Subcutaneous abdominal adipose tissue (tissue), 5 donors: ENCODE measurements around the gene FAM9C.
"Not testable (repeated sequence)": the region's sequence is repeated elsewhere in the genome, so short reads cannot be mapped to it uniquely, and the experiment has no call there.

Experiments
- H3K27ac ChIP-seq: one replicate; pipeline ENCODE4 v1.7.0; 2013; ENCODE audit warnings: low read depth, mild to moderate bottlenecking, inconsistent platforms, low read length, moderate library complexity
- H3K27me3 ChIP-seq, 5 donors: one replicate each; pipeline ENCODE4 v1.7.0; 2013; ENCODE audit warnings: low read length in 5 of 5, inconsistent platforms in 1 of 5; ENCODE audit not compliant: control insufficient read depth in 5 of 5, insufficient read depth in 4 of 5
- H3K36me3 ChIP-seq, 5 donors: one replicate each; pipeline ENCODE4 v1.7.0; 2013; ENCODE audit warnings: low read length in 5 of 5; ENCODE audit not compliant: control insufficient read depth in 5 of 5, insufficient read depth in 5 of 5
- H3K4me1 ChIP-seq, 5 donors: one replicate each; pipeline ENCODE4 v1.7.0; 2013; ENCODE audit warnings: low read length in 5 of 5, mild to moderate bottlenecking in 3 of 5, moderate library complexity in 1 of 5; ENCODE audit not compliant: control insufficient read depth in 5 of 5, insufficient read depth in 5 of 5
- H3K4me3 ChIP-seq, 5 donors: one replicate each; pipeline ENCODE4 v1.7.0; 2013; ENCODE audit warnings: low read length in 5 of 5, low read depth in 1 of 5
- H3K9ac ChIP-seq, 5 donors: one replicate each; pipeline ENCODE4 v1.7.0; 2013; ENCODE audit warnings: low read length in 5 of 5, mild to moderate bottlenecking in 4 of 5, moderate library complexity in 3 of 5
- H3K9me3 ChIP-seq, 5 donors: one replicate each; pipeline ENCODE4 v1.7.0; 2013; ENCODE audit warnings: low read length in 5 of 5; ENCODE audit not compliant: control insufficient read depth in 5 of 5
- donor health status: healthy.
- donor health status: healthy.
- donor health status: healthy.
- donor health status: healthy.
- donor health status: healthy.

The FAM9C gene

GRCh38 chrX:13061215-13061708 lies 16.8 kb upstream of the FAM9C start:
- not testable (repeated sequence) for H3K36me3 ChIP-seq, H3K9me3 ChIP-seq, H3K4me3 ChIP-seq, H3K4me1 ChIP-seq, H3K9ac ChIP-seq, H3K27ac ChIP-seq, H3K27me3 ChIP-seq

DNA sequence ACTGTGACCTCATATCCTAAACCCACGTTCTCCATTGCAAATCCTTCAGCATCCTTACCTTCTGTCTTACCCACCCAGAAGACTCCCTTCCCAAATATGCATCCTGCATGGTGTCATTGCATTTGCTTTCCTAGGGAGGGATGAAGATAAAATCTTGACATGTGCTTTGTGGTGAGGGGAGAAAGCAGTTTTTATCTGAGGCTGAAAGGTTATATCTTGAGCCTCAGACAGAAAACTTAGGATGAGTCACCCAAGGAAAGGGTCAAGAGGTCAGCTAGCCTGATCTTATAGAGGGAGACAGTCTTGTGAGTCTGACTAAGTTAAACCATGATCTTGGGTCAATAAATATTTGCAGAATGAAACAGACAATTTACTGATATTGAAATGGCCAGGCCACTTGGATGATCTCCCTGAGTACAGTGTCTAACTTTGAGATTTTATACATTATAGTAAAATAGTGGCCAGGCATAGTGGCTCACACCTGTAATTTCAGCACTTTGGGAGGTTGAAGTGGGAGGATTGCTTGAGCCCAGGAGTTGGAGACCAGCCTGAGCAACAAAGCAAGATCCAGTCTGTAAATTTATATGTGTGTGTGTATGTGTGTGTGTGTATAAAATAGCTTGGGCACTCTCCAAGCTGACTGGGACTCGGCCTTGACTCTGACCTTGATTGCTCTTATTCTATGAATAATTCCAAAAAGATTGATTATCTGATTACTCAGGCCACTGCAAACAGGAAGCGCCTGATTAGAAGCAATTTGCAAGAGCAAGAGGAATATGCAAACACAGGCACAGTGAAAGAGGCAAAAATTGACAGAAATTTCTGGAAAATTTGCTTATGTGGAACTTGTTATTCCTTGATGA lies 15.4 kb upstream of the FAM9C start:
- Histone ChIP-seq H3K27ac (no peak overlapping the region), H3K9ac (no peak overlapping the region), H3K36me3 (no peaks in the 10 kb centered on the region), H3K9me3 (peaks cover 0 to 4% (median 3%) of the 10 kb centered on the region in 5 donors), H3K27me3 (no peaks in the 10 kb centered on the region), H3K4me3 (no peak overlapping the region), H3K4me1 (peaks cover 0 to 11% (median 2%) of the 10 kb centered on the region in 5 donors)

DNA sequence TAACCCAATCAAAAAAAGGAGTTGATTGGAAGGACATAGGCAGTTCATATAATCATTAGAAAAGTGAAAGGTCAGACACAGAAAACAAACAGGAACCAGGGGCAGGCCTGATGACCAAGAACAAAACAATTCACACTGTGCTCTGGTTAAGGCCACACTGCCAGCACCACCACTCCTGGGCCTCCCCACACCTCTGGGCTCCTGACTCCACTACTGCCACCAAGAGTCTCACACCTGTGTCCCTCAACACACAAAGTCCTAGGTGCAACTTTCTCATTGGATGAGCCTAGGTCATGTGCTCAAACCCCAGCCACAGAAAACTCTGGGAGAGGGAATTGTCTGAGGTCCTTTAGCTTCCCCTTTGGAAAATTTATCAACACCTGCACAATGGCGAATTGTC lies 11.1 kb upstream of the FAM9C start:
- Histone ChIP-seq H3K9ac (no peak overlapping the region), H3K4me1 (peaks cover 0 to 18% (median 2%) of the 10 kb centered on the region in 5 donors), H3K27me3 (no peaks in the 10 kb centered on the region), H3K27ac (no peak overlapping the region), H3K9me3 (peaks cover 0 to 3% (median 0%) of the 10 kb centered on the region in 5 donors), H3K4me3 (no peak overlapping the region), H3K36me3 (no peaks in the 10 kb centered on the region)

DNA sequence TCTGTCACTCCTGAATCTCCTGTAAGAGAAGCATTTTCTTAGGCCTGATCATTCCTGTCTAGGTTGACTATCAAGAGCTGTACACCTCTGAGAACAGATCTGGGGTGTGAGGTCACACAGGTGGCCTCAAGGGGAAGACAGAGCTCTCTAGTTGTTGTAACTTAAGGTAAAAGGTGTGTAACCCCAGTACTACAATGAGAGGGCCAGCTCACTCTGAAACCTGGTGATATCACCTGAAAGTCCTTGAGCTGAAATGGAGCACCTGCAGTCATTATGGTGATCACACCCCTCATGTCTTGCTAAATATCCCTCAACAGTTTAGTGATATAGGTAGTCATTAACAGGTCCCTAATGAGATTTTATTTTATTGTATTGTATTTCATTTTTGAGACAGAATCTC lies 8.8 kb upstream of the FAM9C start:
- H3K27ac ChIP-seq, result no peak overlapping the region
- H3K9ac ChIP-seq, result no peak overlapping the region
- H3K27me3 ChIP-seq, result no peaks in the 10 kb centered on the region
- H3K9me3 ChIP-seq, result peaks cover 0 to 3% (median 0%) of the 10 kb centered on the region in 5 donors
- peaks cover 0 to 18% (median 2%) of the 10 kb centered on the region in 5 donors for H3K4me1 ChIP-seq
- H3K4me3 ChIP-seq, result no peak overlapping the region
- H3K36me3 ChIP-seq, result no peaks in the 10 kb centered on the region

DNA sequence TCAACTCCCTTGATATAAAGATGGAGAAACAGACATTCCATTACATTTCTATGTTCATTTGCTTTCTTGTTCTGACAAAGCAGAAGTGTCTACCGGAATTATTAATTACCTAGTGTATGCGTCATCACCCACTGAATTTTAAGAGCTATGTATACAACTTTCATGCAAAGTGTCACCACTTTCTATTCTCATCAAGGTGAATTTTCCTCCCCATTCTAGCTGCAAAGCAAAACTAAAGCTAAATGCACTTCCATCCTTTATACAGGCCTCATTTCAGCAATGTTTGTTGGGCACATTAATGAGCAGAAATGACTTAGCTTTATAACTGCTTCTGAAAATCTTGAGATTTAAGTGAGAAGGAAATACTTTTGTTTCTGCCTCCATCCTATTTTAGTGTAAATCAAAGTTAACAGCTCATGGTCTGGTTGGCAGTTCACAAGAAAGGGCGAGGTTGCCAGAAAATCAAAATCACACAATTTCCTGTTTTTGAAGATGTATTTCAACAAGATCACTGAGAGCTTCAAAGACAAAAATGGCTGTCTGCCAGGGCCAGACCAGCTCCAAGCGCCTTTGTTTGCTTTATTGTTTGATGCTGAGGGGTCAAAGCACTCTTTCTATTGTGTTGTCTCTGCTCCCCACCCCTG lies 7.2 kb upstream of the FAM9C start:
- no peak overlapping the region for H3K4me3 ChIP-seq
- H3K36me3 ChIP-seq, result no peaks in the 10 kb centered on the region
- H3K9ac ChIP-seq, result peak overlapping the region in 1 of 5 donors; percentile 19
- H3K27ac ChIP-seq, result no peak overlapping the region
- no peaks in the 10 kb centered on the region for H3K9me3 ChIP-seq
- no peaks in the 10 kb centered on the region for H3K27me3 ChIP-seq
- peaks cover 0 to 18% (median 2%) of the 10 kb centered on the region in 5 donors for H3K4me1 ChIP-seq

DNA sequence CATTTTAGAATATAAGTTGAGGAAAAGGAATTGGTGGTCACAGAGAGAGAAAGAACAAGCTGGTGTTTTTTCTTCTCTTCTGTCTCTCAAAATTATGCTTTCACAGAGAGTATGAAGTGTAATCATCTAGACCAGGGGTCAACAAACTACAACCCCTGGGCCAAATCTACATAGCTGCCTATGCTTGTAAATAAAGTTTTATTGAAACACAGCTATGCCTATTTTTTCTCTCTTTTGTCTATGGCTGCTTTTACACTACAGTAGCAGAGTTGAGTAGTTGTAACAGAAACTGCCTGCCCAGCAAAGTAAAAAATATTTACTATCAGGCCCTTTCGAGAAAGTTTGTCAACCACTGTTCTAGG lies 6.7 kb upstream of the FAM9C start:
- H3K27ac ChIP-seq, result no peak overlapping the region
- H3K4me3 ChIP-seq, result no peak overlapping the region
- no peaks in the 10 kb centered on the region for H3K27me3 ChIP-seq
- no peaks in the 10 kb centered on the region for H3K36me3 ChIP-seq
- H3K4me1 ChIP-seq, result peaks cover 0 to 18% (median 2%) of the 10 kb centered on the region in 5 donors
- no peak overlapping the region for H3K9ac ChIP-seq
- no peaks in the 10 kb centered on the region for H3K9me3 ChIP-seq

GRCh38 chrX:13050151-13050550 lies 5.7 kb upstream of the FAM9C start:
- Histone ChIP-seq H3K4me3 (no peak overlapping the region), H3K27me3 (no peaks in the 10 kb centered on the region), H3K36me3 (no peaks in the 10 kb centered on the region), H3K27ac (no peak overlapping the region), H3K4me1 (peaks cover 0 to 9% (median 0%) of the 10 kb centered on the region in 5 donors), H3K9me3 (no peaks in the 10 kb centered on the region), H3K9ac (no peak overlapping the region)

DNA sequence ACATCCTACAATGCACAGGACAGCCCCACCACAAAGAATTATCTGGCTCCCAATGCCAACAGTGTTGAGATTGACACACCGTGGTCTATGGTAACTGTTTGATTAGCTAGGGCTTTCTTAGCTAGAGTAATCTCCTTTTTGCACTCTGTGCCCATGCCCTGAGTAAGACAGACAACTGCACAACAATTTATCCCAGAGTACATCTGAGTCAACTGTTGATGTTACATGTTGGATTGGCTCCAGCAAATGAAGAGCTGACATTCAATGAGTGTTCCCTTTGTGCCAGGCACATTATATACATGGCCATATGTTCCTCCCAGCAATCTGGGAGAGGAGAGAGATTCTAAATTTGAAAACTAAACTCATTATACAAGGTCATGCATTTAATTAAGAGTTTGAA lies 3.9 kb upstream of the FAM9C start:
- H3K9ac ChIP-seq, result no peak overlapping the region
- no peak overlapping the region for H3K27ac ChIP-seq
- no peaks in the 10 kb centered on the region for H3K36me3 ChIP-seq
- peaks cover 0 to 8% (median 0%) of the 10 kb centered on the region in 5 donors for H3K4me1 ChIP-seq
- peaks cover 0 to 5% (median 0%) of the 10 kb centered on the region in 5 donors for H3K27me3 ChIP-seq
- peaks cover 0 to 2% (median 0%) of the 10 kb centered on the region in 5 donors for H3K9me3 ChIP-seq
- no peak overlapping the region for H3K4me3 ChIP-seq

DNA sequence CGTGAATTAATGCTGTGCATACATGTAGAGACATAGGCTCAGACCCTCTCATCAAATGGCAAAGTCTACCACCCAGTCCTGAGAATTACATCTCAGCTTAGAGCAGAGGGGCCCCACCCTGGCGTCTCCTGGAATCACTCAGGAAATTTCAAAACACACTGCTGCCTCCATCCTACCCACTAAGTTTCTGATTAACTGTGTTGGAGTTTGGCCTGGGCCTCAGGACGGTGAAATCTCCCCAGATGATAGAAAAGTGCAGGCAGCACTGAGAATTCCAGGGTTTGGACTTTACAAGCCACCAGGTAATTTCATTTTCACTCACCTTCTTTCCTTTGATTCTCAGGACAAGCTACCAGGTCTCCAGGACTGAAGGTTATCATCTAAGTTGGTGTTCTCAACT lies 3.3 kb upstream of the FAM9C start:
- Histone ChIP-seq H3K9me3 (peaks cover 0 to 2% (median 0%) of the 10 kb centered on the region in 5 donors), H3K9ac (no peak overlapping the region), H3K4me3 (no peak overlapping the region), H3K36me3 (no peaks in the 10 kb centered on the region), H3K4me1 (peaks cover 0 to 8% (median 0%) of the 10 kb centered on the region in 5 donors), H3K27me3 (peaks cover 0 to 5% (median 0%) of the 10 kb centered on the region in 5 donors), H3K27ac (no peak overlapping the region)
